Activated naive CD8-positive, alpha-beta T cell treated with anti-CD3 and anti-CD28 coated beads, Interleukin-2, amount 10 ng/mL, durations not matched to agents 7 days and 5 days (primary cell): ENCODE data around the gene CDK16. TPM values are rescaled to one million over a fixed set of nuclear protein-coding genes. Genes with fewer than 3 reads are reported as not detected.

Experiments used
- ATAC-seq: fragments of 150-1000 bp; cut with Tn5 transposase; one replicate; pipeline ENCODE4 v1.10.0; 2021; ENCODE audit warnings: low read depth, moderate library complexity
- POLR2A ChIA-PET: fragments of 350-600 bp; sonication (Branson Sonifier 250); formaldehyde crosslinking; loops from one replicate; lab custom pipeline; 2021; ENCODE audit warnings: antibody characterized with exemption; lab: Charles Lee
- DNase-seq: peaks from one replicate; pipeline ENCODE4 v3.0.0; 2021
- H3K27ac Mint-ChIP-seq: one replicate; pipeline ENCODE4 v1.8.0; 2022; ENCODE audit warnings: mild to moderate bottlenecking, mixed read lengths
- H3K27me3 Mint-ChIP-seq: one replicate; pipeline ENCODE4 v1.8.0; 2022; ENCODE audit warnings: mild to moderate bottlenecking, moderate library complexity, mixed read lengths
- H3K36me3 Mint-ChIP-seq: one replicate; pipeline ENCODE4 v1.8.0; 2021; ENCODE audit warnings: mild to moderate bottlenecking, mixed read lengths
- H3K4me1 Mint-ChIP-seq: one replicate; pipeline ENCODE4 v1.8.0; 2021; ENCODE audit warnings: mixed read lengths
- H3K4me3 Mint-ChIP-seq: one replicate; pipeline ENCODE4 v1.8.0; 2022; ENCODE audit warnings: mild to moderate bottlenecking, moderate library complexity, mixed read lengths
- H3K9me3 Mint-ChIP-seq: one replicate; pipeline ENCODE4 v1.8.0; 2021; ENCODE audit warnings: mixed read lengths
- total RNA-seq, 2 experiments: library from RNA; stranded (reverse); gene quantifications; one replicate each; pipeline ENCODE4 v1.2.3, GENCODE V29; 2021

The CDK16 gene
- total RNA-seq: 10 to 100 TPM; 62.3 to 67.1 TPM

DNA sequence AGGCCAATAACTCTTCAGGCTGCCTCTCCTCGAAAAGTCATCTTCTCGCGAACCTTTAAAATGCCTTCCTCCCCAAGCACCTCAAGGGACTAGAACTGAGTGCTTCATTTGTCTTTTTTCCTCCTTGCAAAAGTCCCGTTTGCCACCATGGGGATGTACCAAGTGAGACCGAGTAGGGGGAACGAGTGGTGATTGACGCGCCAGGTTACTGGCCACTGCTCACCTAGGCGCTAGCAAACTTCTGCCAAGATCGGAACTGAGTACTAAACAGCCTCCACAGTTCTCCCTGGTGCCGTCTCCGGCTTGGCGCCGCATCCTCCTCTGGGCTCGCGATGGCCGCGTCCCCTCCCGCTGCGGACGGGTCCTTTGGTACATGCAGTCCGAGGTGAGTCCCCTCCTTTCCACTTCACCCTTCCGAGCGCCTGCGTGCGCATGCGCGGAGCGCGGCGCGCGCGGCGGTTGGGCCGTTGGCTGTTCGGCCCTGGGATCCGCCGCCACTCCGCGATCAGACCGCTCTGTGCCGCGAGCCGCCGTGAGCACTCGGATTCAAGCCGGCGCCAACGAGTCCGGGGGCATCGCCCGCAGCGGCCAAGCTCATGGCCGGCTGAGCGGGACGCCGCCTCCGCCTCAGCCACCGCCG is at the start of gene CDK16:
TSS of gene CDK16 (plus strand) at position 402 of the 640 bp plus-strand sequence. CDS start 4,877 bp downstream, outside the sequence.
- Mint-ChIP-seq H3K4me1 (peaks cover 29% of the 10 kb centered on the region), H3K9me3 (no peaks in the 10 kb centered on the region), H3K27me3 (no peaks in the 10 kb centered on the region), H3K4me3 (peak within 1 kb of the TSS; percentile 96), H3K27ac (peak within 1 kb of the TSS; percentile 98), H3K36me3 (peaks cover 22% of the 10 kb centered on the region)
- ATAC-seq (peak; percentile 42), DNase-seq (peak; percentile 81)
- POLR2A ChIA-PET: interaction anchor here (0.7 to 5.7 kb wide), 8 partner anchors 10 to 1784 kb away, joined by 3 to 49 read pairs (median 6); partner anchors contain the start of genes RBM10 and USP11

DNA sequence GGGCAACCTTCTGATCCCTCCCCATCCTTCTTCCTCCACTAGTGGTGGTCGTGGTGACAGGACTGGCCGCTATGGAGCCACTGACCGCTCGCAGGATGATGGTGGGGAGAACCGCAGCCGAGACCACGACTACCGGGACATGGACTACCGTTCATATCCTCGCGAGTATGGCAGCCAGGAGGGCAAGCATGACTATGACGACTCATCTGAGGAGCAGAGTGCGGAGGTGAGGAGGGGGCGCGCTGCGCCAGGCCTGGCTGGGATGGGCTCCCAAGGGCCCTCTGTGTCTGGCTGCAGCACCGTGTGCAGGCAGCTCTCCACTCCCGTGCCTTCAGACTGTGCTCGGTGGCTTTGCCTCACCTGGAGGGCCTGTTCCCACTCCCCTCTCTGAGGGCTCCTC is 49.2 kb upstream of the CDK16 start:
- POLR2A ChIA-PET: no interaction called here
- Mint-ChIP-seq H3K27ac (no peak overlapping the region), H3K9me3 (peaks cover 1% of the 10 kb centered on the region)

DNA sequence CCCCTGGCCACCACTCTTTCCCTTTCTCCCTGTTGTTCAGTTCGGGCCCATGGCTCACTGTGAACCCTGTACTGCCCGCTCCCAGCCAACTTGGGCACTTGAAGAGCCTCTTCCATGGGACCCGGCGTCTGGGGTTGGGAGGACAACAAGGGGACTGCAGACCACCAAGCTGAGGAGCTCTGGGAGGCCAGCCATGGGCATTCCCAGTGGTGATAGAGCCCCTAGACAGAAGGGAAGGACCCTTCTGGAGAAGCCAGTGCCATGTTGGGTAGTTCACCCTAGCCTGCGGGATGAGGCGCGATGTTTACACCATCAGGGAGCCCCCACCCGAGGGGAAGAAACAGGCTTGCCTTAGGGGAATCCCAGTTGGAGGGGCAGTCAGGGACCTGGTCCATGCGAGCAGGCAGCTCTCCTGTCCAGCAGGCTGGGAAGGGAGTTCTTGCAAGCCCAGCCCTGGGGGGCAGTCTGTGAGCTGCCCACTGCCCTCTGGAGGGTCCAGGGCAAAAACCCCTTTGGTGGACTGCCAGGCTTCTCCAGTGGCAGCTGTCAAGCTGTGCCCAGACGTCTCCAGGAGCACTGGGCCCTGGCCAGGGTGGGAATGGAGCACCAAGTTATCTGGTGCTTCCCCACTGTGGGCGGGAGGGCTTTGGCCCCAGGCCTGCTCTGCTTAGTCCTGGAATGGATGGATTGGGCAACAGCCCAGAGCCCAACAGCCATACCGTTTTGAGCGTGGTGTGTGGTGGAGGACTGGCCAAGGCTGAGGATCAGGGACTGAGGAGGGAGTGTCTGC is 48.6 kb upstream of the CDK16 start:
- Mint-ChIP-seq H3K27ac (no peak overlapping the region), H3K36me3 (peaks cover 7% of the 10 kb centered on the region), H3K4me1 (peaks cover 2% of the 10 kb centered on the region), H3K27me3 (no peaks in the 10 kb centered on the region), H3K9me3 (no peaks in the 10 kb centered on the region), H3K4me3 (no peak overlapping the region)
- DNase-seq (no peak), ATAC-seq (no peak)
- POLR2A ChIA-PET: no interaction called here

More for the DNA sequence above, 49.2 kb upstream of the CDK16 start:
- Mint-ChIP-seq H3K27me3 (no peaks in the 10 kb centered on the region), H3K36me3 (peaks cover 7% of the 10 kb centered on the region), H3K4me3 (no peak overlapping the region), H3K4me1 (peaks cover 2% of the 10 kb centered on the region)
- DNase-seq (no peak), ATAC-seq (no peak)

DNA sequence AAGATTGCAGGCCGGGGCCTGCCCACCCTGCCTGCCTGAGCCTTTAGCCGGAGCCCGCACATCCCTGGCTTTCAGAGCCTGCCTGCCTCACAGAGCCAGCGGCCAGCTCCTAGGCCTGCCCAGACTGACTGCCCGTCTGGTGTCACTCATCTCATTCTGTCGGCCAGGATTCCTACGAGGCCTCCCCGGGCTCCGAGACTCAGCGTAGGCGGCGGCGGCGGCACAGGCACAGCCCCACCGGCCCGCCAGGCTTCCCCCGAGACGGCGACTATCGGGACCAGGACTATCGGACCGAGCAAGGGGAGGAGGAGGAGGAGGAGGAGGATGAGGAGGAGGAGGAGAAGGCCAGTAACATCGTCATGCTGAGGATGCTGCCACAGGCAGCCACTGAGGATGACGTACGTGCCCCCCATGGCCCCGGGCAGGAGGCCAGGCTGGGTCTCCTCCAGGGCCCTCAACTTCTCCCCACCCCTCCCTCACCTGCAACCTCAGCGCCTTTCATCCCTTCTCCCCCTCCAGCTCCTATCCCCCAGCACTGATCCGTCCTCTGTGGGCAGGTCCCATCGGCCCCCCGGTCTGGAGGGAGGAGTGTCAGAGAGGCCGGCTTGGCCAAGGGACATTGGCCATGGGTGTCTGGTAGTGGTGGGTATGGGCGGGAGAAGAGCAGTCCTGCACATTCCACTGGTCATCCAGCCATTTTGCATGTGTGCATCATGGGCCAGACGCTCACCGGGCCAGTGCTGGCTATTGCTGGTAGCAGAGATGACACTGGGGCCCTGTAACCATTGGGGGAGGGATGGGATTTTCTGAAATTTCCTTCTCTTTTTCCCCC is 47.4 kb upstream of the CDK16 start:
- peaks cover 2% of the 10 kb centered on the region for H3K4me1 Mint-ChIP-seq
- no peak overlapping the region for H3K4me3 Mint-ChIP-seq
- H3K27ac Mint-ChIP-seq: no peak overlapping the region
- H3K9me3 Mint-ChIP-seq: no peaks in the 10 kb centered on the region
- ATAC-seq: no peak
- POLR2A ChIA-PET: interaction anchor here (0.7 kb wide), 1 partner anchor 129 kb away, joined by 4 read pairs; no protein-coding TSS in a partner anchor
- peaks cover 6% of the 10 kb centered on the region for H3K36me3 Mint-ChIP-seq
- H3K27me3 Mint-ChIP-seq: no peaks in the 10 kb centered on the region
- no peak for DNase-seq

DNA sequence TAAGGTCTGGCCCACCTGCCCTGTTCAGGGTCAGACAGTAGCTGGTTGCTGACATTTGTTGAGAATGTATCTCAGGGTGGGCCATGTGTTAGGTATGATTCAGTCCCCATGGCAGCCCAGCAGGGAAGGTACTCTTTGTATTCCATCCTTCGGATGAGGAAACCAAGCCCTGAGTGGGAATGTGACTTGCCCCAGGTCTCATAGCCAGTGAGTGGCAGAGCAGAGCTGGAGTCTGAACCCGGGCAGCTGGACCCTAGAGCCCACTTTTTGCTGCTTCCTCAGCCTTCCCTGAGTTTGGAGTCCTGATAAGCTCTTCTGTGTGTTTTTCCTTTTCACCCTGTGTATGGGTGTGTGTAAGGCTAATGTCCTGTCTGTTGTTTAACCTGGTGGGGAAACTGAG is 46.5 kb upstream of the CDK16 start:
- H3K4me3 Mint-ChIP-seq: no peak overlapping the region
- peaks cover 10% of the 10 kb centered on the region for H3K36me3 Mint-ChIP-seq
- ATAC-seq (no peak), DNase-seq (no peak)
- no peak overlapping the region for H3K27ac Mint-ChIP-seq
- peaks cover 5% of the 10 kb centered on the region for H3K4me1 Mint-ChIP-seq
- POLR2A ChIA-PET: no interaction called here
- H3K27me3 Mint-ChIP-seq: no peaks in the 10 kb centered on the region
- H3K9me3 Mint-ChIP-seq: no peaks in the 10 kb centered on the region

DNA sequence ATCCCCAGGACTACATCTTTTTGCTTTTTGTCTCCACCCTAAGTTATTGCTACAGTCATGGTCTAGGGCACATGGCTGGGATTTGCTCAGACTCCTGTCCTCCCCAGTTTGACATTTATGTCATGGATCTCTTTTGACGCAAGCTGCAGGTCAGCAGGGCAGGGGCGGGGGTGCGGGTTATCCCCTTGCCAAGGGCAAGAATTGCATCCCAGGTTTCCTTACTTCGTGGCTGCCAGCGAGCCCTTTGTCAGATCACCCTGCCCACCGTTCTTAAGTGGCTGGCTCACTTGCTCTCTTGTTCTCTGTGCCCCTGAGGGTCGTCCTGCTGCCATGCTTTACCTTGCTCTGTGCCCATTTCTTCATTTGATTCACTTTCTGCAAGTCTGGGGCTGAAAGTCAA is 45.9 kb upstream of the CDK16 start:
- POLR2A ChIA-PET: no interaction called here
- Mint-ChIP-seq H3K27me3 (no peaks in the 10 kb centered on the region), H3K4me1 (peaks cover 5% of the 10 kb centered on the region), H3K4me3 (no peak overlapping the region), H3K9me3 (no peaks in the 10 kb centered on the region), H3K36me3 (peaks cover 10% of the 10 kb centered on the region), H3K27ac (no peak overlapping the region)
- DNase-seq: no peak
- ATAC-seq: no peak

DNA sequence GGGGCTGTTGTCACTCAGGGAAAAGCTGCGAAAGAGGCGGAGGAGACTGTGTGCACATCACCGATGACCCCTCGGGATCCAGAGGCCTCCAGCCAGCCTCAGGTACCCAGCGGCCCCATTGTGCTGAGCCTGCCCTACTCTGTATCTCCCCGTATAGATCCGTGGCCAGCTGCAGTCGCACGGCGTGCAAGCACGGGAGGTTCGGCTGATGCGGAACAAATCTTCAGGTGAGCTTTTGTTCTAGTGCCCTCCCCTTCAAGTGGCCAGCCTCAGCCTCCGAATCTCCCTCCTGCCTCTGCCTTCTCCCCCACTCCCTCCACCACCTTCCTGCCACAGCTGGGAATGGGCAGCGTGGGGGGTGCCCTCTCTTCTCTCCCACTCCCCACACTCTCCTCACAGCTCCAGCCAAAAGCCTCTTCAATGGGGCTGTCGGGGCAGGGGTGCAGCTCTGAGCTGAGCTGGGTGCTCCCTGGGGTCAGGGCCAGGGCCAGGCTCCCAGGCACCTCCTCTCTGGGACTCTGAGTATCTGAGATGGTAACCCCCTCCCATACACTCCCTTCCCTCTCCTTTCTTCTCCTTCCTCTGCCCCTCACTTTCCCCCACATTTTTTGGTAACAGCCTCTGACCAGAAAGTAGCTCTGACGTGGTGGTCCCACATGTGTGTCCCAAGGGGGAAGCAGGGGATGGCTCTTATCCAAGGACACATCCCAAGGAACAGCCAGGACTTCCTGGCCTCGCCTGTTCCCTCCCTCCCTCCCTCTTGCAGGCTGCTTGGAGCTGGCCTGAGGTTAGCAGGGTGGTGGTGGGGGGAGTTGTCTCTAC is 45.3 kb upstream of the CDK16 start:
- Mint-ChIP-seq H3K4me1 (peaks cover 5% of the 10 kb centered on the region), H3K9me3 (no peaks in the 10 kb centered on the region), H3K27ac (no peak overlapping the region), H3K36me3 (peaks cover 14% of the 10 kb centered on the region), H3K27me3 (no peaks in the 10 kb centered on the region), H3K4me3 (no peak overlapping the region)
- no peak for DNase-seq
- POLR2A ChIA-PET: no interaction called here
- ATAC-seq: no peak

DNA sequence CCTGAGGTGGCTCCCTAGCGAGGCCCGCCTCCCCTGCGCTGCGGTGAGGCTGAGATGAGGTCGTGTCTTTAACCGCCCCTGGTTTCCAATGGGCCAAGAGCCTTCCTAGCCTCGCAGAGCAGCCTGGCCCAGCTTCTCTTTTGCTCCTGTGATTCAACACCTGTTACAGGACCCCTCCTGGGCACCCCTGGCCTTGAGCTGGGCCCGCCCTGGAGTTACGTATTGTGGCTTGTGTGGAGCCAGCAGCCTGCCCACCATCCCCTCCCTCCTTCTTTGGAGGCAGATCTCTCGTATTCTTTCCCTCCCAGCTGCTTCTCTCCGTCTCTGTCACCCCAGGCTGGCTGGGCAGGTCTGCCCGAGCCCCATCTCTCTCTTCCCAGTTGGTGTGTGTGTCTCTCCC is 44.1 kb upstream of the CDK16 start:
- H3K27ac Mint-ChIP-seq: no peak overlapping the region
- no peaks in the 10 kb centered on the region for H3K9me3 Mint-ChIP-seq
- H3K4me3 Mint-ChIP-seq: no peak overlapping the region
- no peaks in the 10 kb centered on the region for H3K27me3 Mint-ChIP-seq
- POLR2A ChIA-PET: no interaction called here
- H3K4me1 Mint-ChIP-seq: peaks cover 4% of the 10 kb centered on the region
- DNase-seq (no peak), ATAC-seq (no peak)
- H3K36me3 Mint-ChIP-seq: peaks cover 14% of the 10 kb centered on the region

DNA sequence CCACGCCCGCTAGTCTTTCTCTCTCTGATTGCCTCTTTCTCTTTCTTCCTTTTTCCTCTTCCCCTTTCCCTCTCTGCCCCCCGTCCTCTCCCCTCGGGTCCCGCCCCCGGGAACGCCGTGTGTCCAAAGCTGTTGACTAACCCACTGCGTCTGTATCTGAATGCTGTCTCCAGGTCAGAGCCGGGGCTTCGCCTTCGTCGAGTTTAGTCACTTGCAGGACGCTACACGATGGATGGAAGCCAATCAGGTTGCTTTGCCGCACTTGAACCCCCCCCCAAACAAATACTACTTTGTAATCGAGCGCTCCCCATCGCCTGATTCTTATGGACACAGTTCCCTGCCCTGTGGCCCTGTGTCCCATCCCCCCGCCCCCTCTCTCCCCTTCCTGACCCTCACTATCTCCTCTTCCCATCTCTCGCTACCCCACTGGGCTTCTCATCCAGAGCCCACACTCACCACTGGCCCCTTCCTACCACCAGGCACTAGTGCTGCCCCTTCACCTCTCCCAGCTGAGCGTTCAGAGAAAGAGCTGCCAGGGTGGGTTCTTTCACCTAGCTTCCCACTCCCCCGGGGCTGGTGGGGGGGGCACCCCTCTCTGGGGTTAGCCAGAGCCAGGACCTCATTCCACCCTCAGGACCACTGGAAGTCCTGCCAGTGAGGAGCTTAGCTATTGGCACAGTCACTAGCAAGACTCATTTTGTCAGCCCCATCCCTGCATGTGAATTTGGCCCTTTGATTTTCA is 43.5 kb upstream of the CDK16 start:
- Mint-ChIP-seq H3K4me3 (no peak overlapping the region), H3K27ac (no peak overlapping the region), H3K36me3 (peaks cover 15% of the 10 kb centered on the region), H3K9me3 (no peaks in the 10 kb centered on the region), H3K4me1 (peaks cover 4% of the 10 kb centered on the region), H3K27me3 (no peaks in the 10 kb centered on the region)
- POLR2A ChIA-PET: no interaction called here
- DNase-seq (no peak), ATAC-seq (no peak)

DNA sequence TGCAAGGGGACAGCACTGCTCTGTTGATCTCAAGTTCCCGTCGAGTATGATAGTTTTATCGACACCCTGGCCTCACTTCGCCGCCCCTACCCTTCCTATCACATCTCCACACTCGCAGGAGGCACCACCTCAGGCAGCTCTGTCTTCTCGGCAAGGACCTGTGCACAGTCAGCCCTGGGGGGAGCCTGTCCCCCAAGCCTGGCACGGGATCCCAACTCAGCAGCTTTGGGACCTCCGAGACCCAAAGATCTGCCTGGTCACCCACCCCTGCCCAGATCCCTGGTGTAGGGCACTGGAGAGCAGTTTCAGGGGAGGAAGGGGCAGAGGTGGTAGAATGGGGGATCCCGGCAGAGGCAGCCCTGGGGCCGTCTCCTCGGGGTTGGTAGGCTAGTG is 42.9 kb upstream of the CDK16 start:
- no peak for ATAC-seq
- H3K36me3 Mint-ChIP-seq: peaks cover 15% of the 10 kb centered on the region
- no peak overlapping the region for H3K4me3 Mint-ChIP-seq
- H3K9me3 Mint-ChIP-seq: no peaks in the 10 kb centered on the region
- POLR2A ChIA-PET: no interaction called here
- H3K27me3 Mint-ChIP-seq: no peaks in the 10 kb centered on the region
- H3K27ac Mint-ChIP-seq: no peak overlapping the region
- peaks cover 4% of the 10 kb centered on the region for H3K4me1 Mint-ChIP-seq
- DNase-seq: no peak

DNA sequence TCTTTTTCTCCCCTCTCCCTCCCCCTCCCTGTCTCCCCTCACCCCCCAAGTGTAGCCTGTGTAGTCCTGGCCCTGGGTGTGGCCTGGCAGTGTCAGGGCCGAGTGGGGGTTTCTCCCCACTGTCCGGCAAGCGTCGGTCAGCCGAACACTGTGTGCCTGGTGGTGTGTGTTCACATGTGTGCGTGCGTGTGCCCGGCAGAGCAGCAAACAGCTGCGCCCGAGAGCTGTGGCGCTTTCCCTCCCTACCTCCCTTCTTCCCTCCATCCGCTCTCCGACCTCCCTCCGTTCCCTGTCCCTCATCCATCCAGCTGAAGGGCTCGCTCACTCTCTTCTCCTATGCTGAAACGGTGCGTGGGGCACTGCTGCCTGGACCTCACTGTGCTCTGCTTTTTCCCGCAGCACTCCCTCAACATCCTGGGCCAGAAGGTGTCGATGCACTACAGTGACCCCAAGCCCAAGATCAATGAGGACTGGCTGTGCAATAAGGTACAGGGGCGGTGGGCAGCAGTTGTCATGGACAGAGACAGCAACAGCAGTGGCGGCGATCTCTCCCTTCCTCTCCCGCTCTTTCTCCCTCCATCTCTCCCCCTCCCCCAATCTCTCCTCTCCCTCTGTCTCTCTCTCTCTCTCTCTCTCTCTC is 42.3 kb upstream of the CDK16 start:
- H3K9me3 Mint-ChIP-seq: no peaks in the 10 kb centered on the region
- peaks cover 15% of the 10 kb centered on the region for H3K36me3 Mint-ChIP-seq
- POLR2A ChIA-PET: no interaction called here
- DNase-seq (no peak), ATAC-seq (no peak)
- peaks cover 4% of the 10 kb centered on the region for H3K4me1 Mint-ChIP-seq
- no peaks in the 10 kb centered on the region for H3K27me3 Mint-ChIP-seq
- peak overlapping the region; percentile 65 for H3K27ac Mint-ChIP-seq
- H3K4me3 Mint-ChIP-seq: no peak overlapping the region

DNA sequence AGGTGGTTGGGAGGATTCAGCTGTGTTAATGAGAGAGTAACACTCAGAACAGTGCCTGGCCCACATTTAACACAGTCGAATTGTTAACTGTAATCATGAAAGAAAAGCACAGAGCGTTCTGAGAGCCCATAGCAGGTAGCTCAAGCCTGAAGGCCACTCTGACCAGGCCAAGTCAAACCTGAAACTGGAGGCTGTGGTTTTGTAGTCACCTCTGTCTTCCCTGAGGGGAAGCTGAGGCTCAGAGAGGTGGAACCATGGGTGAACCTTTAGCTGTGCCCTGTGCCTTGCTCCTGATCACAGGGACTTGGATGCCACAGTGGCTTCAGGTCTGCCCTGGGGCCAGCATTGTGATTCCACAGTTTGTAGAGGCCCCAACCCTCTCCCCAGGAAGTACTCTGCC is 41.4 kb upstream of the CDK16 start:
- POLR2A ChIA-PET: no interaction called here
- H3K36me3 Mint-ChIP-seq: peaks cover 15% of the 10 kb centered on the region
- no peak overlapping the region for H3K27ac Mint-ChIP-seq
- no peak overlapping the region for H3K4me3 Mint-ChIP-seq
- peaks cover 4% of the 10 kb centered on the region for H3K4me1 Mint-ChIP-seq
- no peaks in the 10 kb centered on the region for H3K9me3 Mint-ChIP-seq
- ATAC-seq: no peak
- no peak for DNase-seq
- H3K27me3 Mint-ChIP-seq: no peaks in the 10 kb centered on the region
